Astrocyte (in vitro differentiated cells and primary cell): ENCODE results near the gene SLC35G6. TPM values are rescaled to one million over a fixed set of nuclear protein-coding genes. Genes with fewer than 3 reads are reported as not detected.

Source experiments
- DNase-seq: peaks from one replicate; pipeline ENCODE4 v3.0.0-alpha.2; 2010; ENCODE audit warnings: low read depth
- FAIRE-seq: peaks from 2 replicates; lab custom pipeline; 2011; peaks lifted over from hg19 to GRCh38; lab: Jason Lieb, UNC
- H2AFZ ChIP-seq: 2 replicates; pipeline ENCODE4 v1.6.0; 2012; ENCODE audit warnings: low read depth, low read length, inconsistent platforms
- H3K27ac ChIP-seq: 2 replicates; pipeline ENCODE4 v1.5.1; 2011; ENCODE audit warnings: low read depth, low read length, inconsistent platforms
- H3K27me3 ChIP-seq: 2 replicates; pipeline ENCODE4 v1.6.0; 2011; ENCODE audit warnings: low read length, inconsistent platforms; ENCODE audit not compliant: insufficient read depth
- H3K36me3 ChIP-seq: 2 replicates; pipeline ENCODE4 v1.5.1; 2011; ENCODE audit warnings: low read length, inconsistent platforms; ENCODE audit not compliant: insufficient read depth
- H3K4me1 ChIP-seq: 2 replicates; pipeline ENCODE4 v1.5.1; 2011; ENCODE audit warnings: low read length, inconsistent platforms; ENCODE audit not compliant: insufficient read depth
- H3K4me2 ChIP-seq: 2 replicates; pipeline ENCODE4 v1.6.0; 2012; ENCODE audit warnings: low read length, inconsistent platforms
- H3K4me3 ChIP-seq: 2 replicates; pipeline ENCODE4 v1.5.1; 2011; ENCODE audit warnings: low read depth, mild to moderate bottlenecking, low read length, inconsistent platforms; ENCODE audit not compliant: insufficient read depth
- H3K79me2 ChIP-seq: 2 replicates; pipeline ENCODE4 v1.6.0; 2012; ENCODE audit warnings: mild to moderate bottlenecking, low read length, inconsistent platforms; ENCODE audit not compliant: insufficient read depth
- H3K9ac ChIP-seq: 2 replicates; pipeline ENCODE4 v1.6.0; 2012; ENCODE audit warnings: mild to moderate bottlenecking, low read length, inconsistent platforms
- H3K9me3 ChIP-seq: 2 replicates; pipeline ENCODE4 v1.5.1; 2012; ENCODE audit warnings: low read depth, mild to moderate bottlenecking, low read length, inconsistent platforms; ENCODE audit not compliant: insufficient read depth
- H4K20me1 ChIP-seq: 2 replicates; pipeline ENCODE4 v1.6.0; 2012; ENCODE audit warnings: low read length, inconsistent platforms; ENCODE audit not compliant: insufficient read depth
- H3K27ac Mint-ChIP-seq: one replicate; pipeline ENCODE4 v1.8.0; 2021; ENCODE audit warnings: mild to moderate bottlenecking, mixed read lengths; ENCODE audit not compliant: unreplicated experiment
- H3K27me3 Mint-ChIP-seq: one replicate; pipeline ENCODE4 v1.8.0; 2021; ENCODE audit warnings: low read depth, mixed read lengths; ENCODE audit not compliant: unreplicated experiment
- H3K36me3 Mint-ChIP-seq: one replicate; pipeline ENCODE4 v1.8.0; 2021; ENCODE audit warnings: low read depth, mixed read lengths; ENCODE audit not compliant: unreplicated experiment
- H3K4me1 Mint-ChIP-seq: one replicate; pipeline ENCODE4 v1.8.0; 2021; ENCODE audit warnings: low read depth, mixed read lengths; ENCODE audit not compliant: unreplicated experiment
- H3K4me3 Mint-ChIP-seq: one replicate; pipeline ENCODE4 v1.8.0; 2021; ENCODE audit warnings: mild to moderate bottlenecking, moderate library complexity, mixed read lengths; ENCODE audit not compliant: unreplicated experiment
- H3K9me3 Mint-ChIP-seq: one replicate; pipeline ENCODE4 v1.8.0; 2021; ENCODE audit warnings: mild to moderate bottlenecking, mixed read lengths; ENCODE audit not compliant: unreplicated experiment
- EZH2 ChIP-seq: IDR thresholded peaks from 2 replicates; pipeline ENCODE4 v1.6.1; 2012; ENCODE audit warnings: mild to moderate bottlenecking, low read length, inconsistent platforms; ENCODE audit not compliant: insufficient read depth
- total RNA-seq: library from RNA; stranded (reverse); gene quantifications from 2 replicates; pipeline ENCODE4 v1.2.1, GENCODE V29; 2021
- TF ChIP-seq, protein P1 (sequence below): IDR thresholded peaks from 2 replicates; pipeline ENCODE4 v1.5.1; 2011; ENCODE audit warnings: low read depth, mild to moderate bottlenecking, inconsistent platforms, low read length, moderate library complexity; ENCODE audit not compliant: insufficient read depth

SLC35G6 gene
- total RNA-seq, 1 donor from 2014 or later: not detected

DNA sequence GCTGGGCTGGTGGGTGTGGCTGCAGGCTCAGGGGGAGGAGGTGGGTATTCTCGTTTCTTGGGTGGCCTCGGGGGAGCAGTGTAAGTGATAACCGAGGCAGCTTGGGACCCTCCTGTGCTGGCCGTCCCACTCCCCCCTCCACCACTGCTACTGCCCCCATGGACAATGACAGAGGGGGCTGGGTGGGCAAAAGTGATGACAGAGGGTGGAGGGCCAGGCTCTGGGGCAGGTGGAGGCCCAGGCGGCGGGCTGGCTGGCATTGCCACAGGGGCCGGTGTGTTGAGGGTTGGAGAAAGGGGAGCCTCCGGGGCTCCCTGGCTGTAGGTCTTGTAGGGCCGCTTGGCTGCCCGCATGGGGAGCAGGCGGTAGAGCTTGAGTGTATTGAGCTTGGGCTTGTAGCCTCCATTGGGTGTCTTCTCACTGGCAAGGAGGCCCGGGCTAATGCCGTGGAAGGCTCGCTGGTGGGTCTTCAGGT is 17.8 kb upstream of the SLC35G6 start:
- H3K9me3 Mint-ChIP-seq: no peaks in the 10 kb centered on the region
- H3K4me1 Mint-ChIP-seq: peaks cover 9% of the 10 kb centered on the region
- DNase-seq (no peak), FAIRE-seq (no peak)
- peaks cover 27% of the 10 kb centered on the region for H4K20me1 ChIP-seq
- H3K79me2 ChIP-seq: peaks cover 14% of the 10 kb centered on the region
- peaks cover 7% of the 10 kb centered on the region for H3K4me1 ChIP-seq
- H3K36me3 ChIP-seq: peaks cover 3% of the 10 kb centered on the region
- no peak overlapping the region for H2AFZ ChIP-seq
- H3K27ac Mint-ChIP-seq: no peak overlapping the region
- no peaks in the 10 kb centered on the region for H3K27me3 ChIP-seq
- no peak overlapping the region for H3K4me3 ChIP-seq
- TF ChIP-seq, protein P1, sequence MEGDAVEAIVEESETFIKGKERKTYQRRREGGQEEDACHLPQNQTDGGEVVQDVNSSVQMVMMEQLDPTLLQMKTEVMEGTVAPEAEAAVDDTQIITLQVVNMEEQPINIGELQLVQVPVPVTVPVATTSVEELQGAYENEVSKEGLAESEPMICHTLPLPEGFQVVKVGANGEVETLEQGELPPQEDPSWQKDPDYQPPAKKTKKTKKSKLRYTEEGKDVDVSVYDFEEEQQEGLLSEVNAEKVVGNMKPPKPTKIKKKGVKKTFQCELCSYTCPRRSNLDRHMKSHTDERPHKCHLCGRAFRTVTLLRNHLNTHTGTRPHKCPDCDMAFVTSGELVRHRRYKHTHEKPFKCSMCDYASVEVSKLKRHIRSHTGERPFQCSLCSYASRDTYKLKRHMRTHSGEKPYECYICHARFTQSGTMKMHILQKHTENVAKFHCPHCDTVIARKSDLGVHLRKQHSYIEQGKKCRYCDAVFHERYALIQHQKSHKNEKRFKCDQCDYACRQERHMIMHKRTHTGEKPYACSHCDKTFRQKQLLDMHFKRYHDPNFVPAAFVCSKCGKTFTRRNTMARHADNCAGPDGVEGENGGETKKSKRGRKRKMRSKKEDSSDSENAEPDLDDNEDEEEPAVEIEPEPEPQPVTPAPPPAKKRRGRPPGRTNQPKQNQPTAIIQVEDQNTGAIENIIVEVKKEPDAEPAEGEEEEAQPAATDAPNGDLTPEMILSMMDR: no peak
- TF ChIP-seq EZH2: no peak
- no peak overlapping the region for H3K9ac ChIP-seq
- H3K9me3 ChIP-seq: no peaks in the 10 kb centered on the region
- no peak overlapping the region for H3K4me3 Mint-ChIP-seq
- no peak overlapping the region for H3K4me2 ChIP-seq
- no peaks in the 10 kb centered on the region for H3K27me3 Mint-ChIP-seq
- no peak overlapping the region for H3K27ac ChIP-seq
- H3K36me3 Mint-ChIP-seq: peaks cover 14% of the 10 kb centered on the region

DNA sequence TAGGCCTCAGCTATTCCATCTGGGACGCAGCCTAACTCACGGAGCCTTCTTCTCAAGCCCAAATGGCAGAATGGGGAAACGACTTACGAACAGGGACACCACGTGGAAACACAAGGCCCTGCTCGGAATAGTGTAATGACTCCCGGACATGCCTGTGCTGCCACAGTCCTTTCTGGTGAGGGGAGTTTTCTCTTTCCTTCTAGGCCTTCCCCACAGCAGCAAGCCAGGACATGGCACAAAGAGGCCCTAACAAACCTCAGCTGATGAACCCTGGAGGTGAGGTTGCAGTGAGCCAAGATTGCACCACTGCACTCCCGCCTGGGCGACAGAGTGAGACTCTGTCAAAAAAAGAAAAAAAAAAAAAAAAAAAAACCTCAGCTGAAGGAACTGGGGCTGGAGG is 17.2 kb upstream of the SLC35G6 start:
- FAIRE-seq: no peak
- no peak overlapping the region for H3K4me3 Mint-ChIP-seq
- H4K20me1 ChIP-seq: peaks cover 33% of the 10 kb centered on the region

More for the DNA sequence above, 17.2 kb upstream of the SLC35G6 start:
- Histone ChIP-seq H3K27me3 (no peaks in the 10 kb centered on the region), H3K79me2 (peaks cover 20% of the 10 kb centered on the region), H3K9me3 (no peaks in the 10 kb centered on the region), H3K27ac (no peak overlapping the region), H3K9ac (no peak overlapping the region), H3K4me2 (no peak overlapping the region), H3K4me3 (no peak overlapping the region), H3K4me1 (peaks cover 7% of the 10 kb centered on the region), H3K36me3 (peaks cover 3% of the 10 kb centered on the region), H2AFZ (no peak overlapping the region)
- Mint-ChIP-seq H3K9me3 (no peaks in the 10 kb centered on the region), H3K27me3 (no peaks in the 10 kb centered on the region), H3K4me1 (peaks cover 9% of the 10 kb centered on the region), H3K27ac (no peak overlapping the region), H3K36me3 (peaks cover 14% of the 10 kb centered on the region)
- DNase-seq: no peak
- TF ChIP-seq, protein P1: no peak
- TF ChIP-seq EZH2: no peak
